RCC 7860 (cell line): ENCODE results near the gene ADPRHL1.
"Not testable (repeated sequence)": the region's sequence is repeated elsewhere in the genome, so short reads cannot be mapped to it uniquely, and the experiment has no call there.

Source experiments
- DNase-seq: peaks from one replicate; pipeline ENCODE4 v3.0.0-alpha.2; 2015; ENCODE audit warnings: low spot score
- FAIRE-seq: peaks from 2 replicates; lab custom pipeline; 2012; peaks lifted over from hg19 to GRCh38; lab: Jason Lieb, UNC

Gene ADPRHL1

GRCh38 chr13:113479179-113479578 lies 25.9 kb upstream of the ADPRHL1 start:
- DNase-seq (no peak), FAIRE-seq (no peak)

- FAIRE-seq, result no peak
Measured at GRCh38 chr13:113477724-113478123, 24.4 kb upstream of the ADPRHL1 start.

GRCh38 chr13:113476811-113477210 lies 23.5 kb upstream of the ADPRHL1 start:
- no peak for FAIRE-seq
- no peak for DNase-seq

More at GRCh38 chr13:113477724-113478123, 24.4 kb upstream of the ADPRHL1 start:
- no peak for DNase-seq

- DNase-seq, result no peak
- FAIRE-seq, result no peak
Measured at GRCh38 chr13:113475911-113476310, 22.6 kb upstream of the ADPRHL1 start.

GRCh38 chr13:113475280-113475679 lies 22.0 kb upstream of the ADPRHL1 start:
- no peak for FAIRE-seq

GRCh38 chr13:113474179-113474578 lies 20.9 kb upstream of the ADPRHL1 start:
- no peak for FAIRE-seq
- DNase-seq, result no peak

More at GRCh38 chr13:113475280-113475679, 22.0 kb upstream of the ADPRHL1 start:
- no peak for DNase-seq

GRCh38 chr13:113472355-113473025 lies 19.2 kb upstream of the ADPRHL1 start:
- DNase-seq (no peak), FAIRE-seq (no peak)

GRCh38 chr13:113471844-113472243 lies 18.6 kb upstream of the ADPRHL1 start:
- no peak for FAIRE-seq

GRCh38 chr13:113470635-113471163 lies 17.4 kb upstream of the ADPRHL1 start:
- FAIRE-seq, DNase-seq: not testable (repeated sequence)

More at GRCh38 chr13:113471844-113472243, 18.6 kb upstream of the ADPRHL1 start:
- no peak for DNase-seq

GRCh38 chr13:113470073-113470472 lies 16.8 kb upstream of the ADPRHL1 start:
- FAIRE-seq, result no peak
- DNase-seq, result no peak

- no peak for DNase-seq
- no peak for FAIRE-seq
Measured at GRCh38 chr13:113469582-113469981, 16.3 kb upstream of the ADPRHL1 start.

- no peak for FAIRE-seq
- no peak for DNase-seq
Measured at GRCh38 chr13:113468472-113469201, 15.3 kb upstream of the ADPRHL1 start.

GRCh38 chr13:113468029-113468428 lies 14.7 kb upstream of the ADPRHL1 start:
- FAIRE-seq, result no peak
- no peak for DNase-seq

- DNase-seq (no peak), FAIRE-seq (no peak)
Measured at GRCh38 chr13:113466383-113466782, 13.1 kb upstream of the ADPRHL1 start.

- DNase-seq (no peak), FAIRE-seq (no peak)
Measured at GRCh38 chr13:113465300-113465699, 12.0 kb upstream of the ADPRHL1 start.

- FAIRE-seq, result no peak
- no peak for DNase-seq
Measured at GRCh38 chr13:113464476-113464875, 11.2 kb upstream of the ADPRHL1 start.

- FAIRE-seq (no peak), DNase-seq (no peak)
Measured at GRCh38 chr13:113461022-113461751, 7.9 kb upstream of the ADPRHL1 start.

- no peak for DNase-seq
- no peak for FAIRE-seq
Measured at GRCh38 chr13:113460599-113460998, 7.3 kb upstream of the ADPRHL1 start.

- no peak for FAIRE-seq
- DNase-seq, result no peak
Measured at GRCh38 chr13:113460064-113460555, 6.8 kb upstream of the ADPRHL1 start.

GRCh38 chr13:113458253-113459065 lies 5.2 kb upstream of the ADPRHL1 start:
- no peak for FAIRE-seq
- no peak for DNase-seq
